ENCODE measurements around the gene ARAP3. TPM values are rescaled to one million over a fixed set of nuclear protein-coding genes. Genes with fewer than 3 reads are reported as not detected.

The ARAP3 gene
- total and polyA plus RNA-seq, 9 of the 15 experiments (the other 6 are each of a cell fraction or from before 2014, with no cell fraction given), result 0.83 to 25.7 (median 6.4) TPM

- TF ChIP-seq TCFL5 (CRISPR knock-in tag; conservative IDR thresholded peaks at IDR 0.05) (no peak), PTBP1 (IDR thresholded peaks at IDR 0.05; ENCODE audit: low read depth, low read length) (no peak), USF2 (CRISPR knock-in tag; IDR thresholded peaks at IDR 0.05) (no peak), ZNF699 (CRISPR knock-in tag; IDR thresholded peaks at IDR 0.05; ENCODE audit: insufficient replicate concordance) (no peak), MBD1 (CRISPR knock-in tag; IDR thresholded peaks at IDR 0.05) (no peak), ZNF175 (CRISPR knock-in tag; IDR thresholded peaks at IDR 0.05; ENCODE audit: low read depth) (no peak), NR2C1 (IDR thresholded peaks at IDR 0.05) (no peak), NR2C1 (tag; IDR thresholded peaks at IDR 0.05) (no peak), CBX1 (IDR thresholded peaks at IDR 0.05; ENCODE audit: low read depth) (no peak), ESRRB (CRISPR knock-in tag; IDR thresholded peaks at IDR 0.05; ENCODE audit: borderline replicate concordance) (no peak), NFYB (IDR thresholded peaks at IDR 0.05; ENCODE audit: extremely low read depth, insufficient read length) (no peak), NEUROD1 (IDR thresholded peaks at IDR 0.05; ENCODE audit: borderline replicate concordance, low read depth, low read length, partially characterized antibody) (no peak), NFE2 (IDR thresholded peaks at IDR 0.05; ENCODE audit: low read depth) (peak; percentile 94), DEAF1 (CRISPR knock-in tag; IDR thresholded peaks at IDR 0.05) (no peak), ZNF766 (CRISPR knock-in tag; conservative IDR thresholded peaks at IDR 0.05) (no peak)
- TF ChIP-seq, protein P1, sequence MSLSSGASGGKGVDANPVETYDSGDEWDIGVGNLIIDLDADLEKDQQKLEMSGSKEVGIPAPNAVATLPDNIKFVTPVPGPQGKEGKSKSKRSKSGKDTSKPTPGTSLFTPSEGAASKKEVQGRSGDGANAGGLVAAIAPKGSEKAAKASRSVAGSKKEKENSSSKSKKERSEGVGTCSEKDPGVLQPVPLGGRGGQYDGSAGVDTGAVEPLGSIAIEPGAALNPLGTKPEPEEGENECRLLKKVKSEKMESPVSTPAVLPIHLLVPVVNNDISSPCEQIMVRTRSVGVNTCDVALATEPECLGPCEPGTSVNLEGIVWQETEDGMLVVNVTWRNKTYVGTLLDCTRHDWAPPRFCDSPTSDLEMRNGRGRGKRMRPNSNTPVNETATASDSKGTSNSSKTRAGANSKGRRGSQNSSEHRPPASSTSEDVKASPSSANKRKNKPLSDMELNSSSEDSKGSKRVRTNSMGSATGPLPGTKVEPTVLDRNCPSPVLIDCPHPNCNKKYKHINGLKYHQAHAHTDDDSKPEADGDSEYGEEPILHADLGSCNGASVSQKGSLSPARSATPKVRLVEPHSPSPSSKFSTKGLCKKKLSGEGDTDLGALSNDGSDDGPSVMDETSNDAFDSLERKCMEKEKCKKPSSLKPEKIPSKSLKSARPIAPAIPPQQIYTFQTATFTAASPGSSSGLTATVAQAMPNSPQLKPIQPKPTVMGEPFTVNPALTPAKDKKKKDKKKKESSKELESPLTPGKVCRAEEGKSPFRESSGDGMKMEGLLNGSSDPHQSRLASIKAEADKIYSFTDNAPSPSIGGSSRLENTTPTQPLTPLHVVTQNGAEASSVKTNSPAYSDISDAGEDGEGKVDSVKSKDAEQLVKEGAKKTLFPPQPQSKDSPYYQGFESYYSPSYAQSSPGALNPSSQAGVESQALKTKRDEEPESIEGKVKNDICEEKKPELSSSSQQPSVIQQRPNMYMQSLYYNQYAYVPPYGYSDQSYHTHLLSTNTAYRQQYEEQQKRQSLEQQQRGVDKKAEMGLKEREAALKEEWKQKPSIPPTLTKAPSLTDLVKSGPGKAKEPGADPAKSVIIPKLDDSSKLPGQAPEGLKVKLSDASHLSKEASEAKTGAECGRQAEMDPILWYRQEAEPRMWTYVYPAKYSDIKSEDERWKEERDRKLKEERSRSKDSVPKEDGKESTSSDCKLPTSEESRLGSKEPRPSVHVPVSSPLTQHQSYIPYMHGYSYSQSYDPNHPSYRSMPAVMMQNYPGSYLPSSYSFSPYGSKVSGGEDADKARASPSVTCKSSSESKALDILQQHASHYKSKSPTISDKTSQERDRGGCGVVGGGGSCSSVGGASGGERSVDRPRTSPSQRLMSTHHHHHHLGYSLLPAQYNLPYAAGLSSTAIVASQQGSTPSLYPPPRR (CRISPR knock-in tag; IDR thresholded peaks at IDR 0.05; ENCODE audit: borderline replicate concordance), result no peak
- TF ChIP-seq, protein P2, sequence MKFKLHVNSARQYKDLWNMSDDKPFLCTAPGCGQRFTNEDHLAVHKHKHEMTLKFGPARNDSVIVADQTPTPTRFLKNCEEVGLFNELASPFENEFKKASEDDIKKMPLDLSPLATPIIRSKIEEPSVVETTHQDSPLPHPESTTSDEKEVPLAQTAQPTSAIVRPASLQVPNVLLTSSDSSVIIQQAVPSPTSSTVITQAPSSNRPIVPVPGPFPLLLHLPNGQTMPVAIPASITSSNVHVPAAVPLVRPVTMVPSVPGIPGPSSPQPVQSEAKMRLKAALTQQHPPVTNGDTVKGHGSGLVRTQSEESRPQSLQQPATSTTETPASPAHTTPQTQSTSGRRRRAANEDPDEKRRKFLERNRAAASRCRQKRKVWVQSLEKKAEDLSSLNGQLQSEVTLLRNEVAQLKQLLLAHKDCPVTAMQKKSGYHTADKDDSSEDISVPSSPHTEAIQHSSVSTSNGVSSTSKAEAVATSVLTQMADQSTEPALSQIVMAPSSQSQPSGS (CRISPR knock-in tag; IDR thresholded peaks at IDR 0.05), result no peak
These were observed 40.3 kb downstream of the ARAP3 start (continued) for GRCh38 chr5:141641634-141642267.

Data from K562 (cell line).